Gastrocnemius medialis (tissue), 4 donors: ENCODE measurements around the gene RRP9. TPM values are rescaled to one million over a fixed set of nuclear protein-coding genes. Genes with fewer than 3 reads are reported as not detected.
A peak's percentile ranks its signal among the peaks of the same experiment; 100 is the strongest.

Experiments
- ATAC-seq, 2 donors: fragments of 150-250 bp; one replicate each; pipeline ENCODE4 v1.9.1; 2016
- DNase-seq, 2 donors: peaks; one replicate each; pipeline ENCODE4 v3.0.0-alpha.2; 2019
- H3K27ac ChIP-seq, 4 donors: fragments of 200-600 bp; sonication (generic); 1 replicate in 1 of 4; 2 replicates in 3 of 4; pipeline ENCODE4 v1.5.1; 2016 to 2018; ENCODE audit warnings: mild to moderate bottlenecking in 2 of 4, moderate library complexity in 1 of 4
- H3K27me3 ChIP-seq, 3 donors: fragments of 200-600 bp; sonication (generic) in 2 of 3; 1 replicate in 1 of 3; 2 replicates in 2 of 3; pipeline versions ENCODE4 v1.5.1 to v1.6.0; 2016 to 2019; ENCODE audit warnings: mild to moderate bottlenecking in 1 of 3, moderate library complexity in 1 of 3
- H3K36me3 ChIP-seq, 2 donors: fragments of 200-600 bp; sonication (generic) in 1 of 2; one replicate each; pipeline ENCODE4 v1.5.1; 2017 to 2018
- H3K4me1 ChIP-seq, 2 donors: fragments of 200-600 bp; sonication (generic) in 1 of 2; one replicate each; pipeline ENCODE4 v1.5.1; 2016 to 2017; ENCODE audit warnings: mild to moderate bottlenecking in 2 of 2
- H3K4me3 ChIP-seq, 4 donors: fragments of 200-600 bp; sonication (generic) in 3 of 4; 1 replicate in 1 of 4; 2 replicates in 3 of 4; pipeline ENCODE4 v1.5.1; 2016 to 2019; ENCODE audit warnings: mild to moderate bottlenecking in 2 of 4
- H3K9me3 ChIP-seq, 3 donors: fragments of 200-600 bp; sonication (generic) in 2 of 3; 1 replicate in 1 of 3; 2 replicates in 2 of 3; pipeline ENCODE4 v1.5.1; 2016 to 2019
- POLR2A ChIP-seq, 2 donors: fragments of 450-650 bp; IDR thresholded peaks; one replicate each; pipeline ENCODE4 v1.6.1; 2017; ENCODE audit warnings: antibody characterized with exemption in 2 of 2, mild to moderate bottlenecking in 2 of 2, moderate library complexity in 2 of 2
- in situ Hi-C, 4 donors: fragments of 200-750 bp; cut with MboI; loops; one replicate each; pipeline versions ENCODE4 v1.15.0 to v1.8.0; 2017; ENCODE audit warnings: low sequenced_read_pairs in 4 of 4
- intact Hi-C: fragments of 100-400 bp; cut with DNase I; formaldehyde crosslinking; loops from one replicate; pipeline ENCODE4 v1.15.1; 2023; ENCODE audit warnings: low total_unique reads
- total RNA-seq, 4 donors: library from RNA; depleted of rRNA; stranded (reverse); fragments of >200 nt; gene quantifications; one replicate each; pipeline versions ENCODE4 v1.1.0 to v1.2.3, GENCODE V29; 2016
- TF ChIP-seq, protein P1 (sequence below), 5 experiments: fragments of 450-650 bp in 3 of 5; fragments of 200-600 bp in 2 of 5; sonication (generic) in 2 of 5; IDR thresholded peaks in 4 of 5; conservative IDR thresholded peaks in 1 of 5; 1 replicate in 4 of 5; 2 replicates in 1 of 5; pipeline ENCODE4 v1.5.1; 2016 to 2019; ENCODE audit warnings: antibody characterized with exemption in 5 of 5, mild to moderate bottlenecking in 3 of 5, moderate library complexity in 3 of 5

The RRP9 gene
- total RNA-seq, 4 donors from 2014 or later, result 19.2 to 25.9 (median 24.9) TPM

DNA sequence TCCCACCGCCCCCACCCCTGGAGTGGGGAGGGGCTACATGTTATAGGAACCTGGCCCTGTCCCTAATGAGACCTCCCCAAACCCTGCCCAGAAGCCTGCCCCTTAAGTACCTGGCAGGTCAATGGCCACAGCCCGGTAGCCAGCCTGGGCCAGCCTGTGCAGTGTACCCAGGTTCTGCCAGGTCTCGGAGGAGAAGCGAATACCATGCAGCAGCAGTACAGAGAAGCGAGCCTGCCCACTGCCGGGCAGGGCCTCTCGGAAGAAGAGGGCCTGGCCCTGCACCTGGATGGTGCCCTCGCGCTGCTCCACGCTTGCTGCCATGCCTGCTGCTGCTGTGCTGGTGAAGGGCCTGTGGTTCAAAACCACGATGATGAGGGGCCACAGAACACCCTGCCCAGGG, 29.6 kb upstream of the RRP9 start:
- DNase-seq (no peak), ATAC-seq (no peak)
- intact Hi-C loops (loop anchor here (5.0 kb wide), 1 partner anchor 1389 kb away; no protein-coding TSS in a partner anchor), in situ Hi-C loops (no loop called here)
- H3K4me1 ChIP-seq, result peaks cover 33 to 42% of the 10 kb centered on the region in 2 donors
- H3K4me3 ChIP-seq, result no peak overlapping the region
- H3K27ac ChIP-seq, result peak overlapping the region; percentile 44 to 100 (median 56)
- no peaks in the 10 kb centered on the region for H3K36me3 ChIP-seq
- H3K27me3 ChIP-seq, result no peaks in the 10 kb centered on the region
- H3K9me3 ChIP-seq, result no peaks in the 10 kb centered on the region
- no peak for TF ChIP-seq POLR2A (IDR thresholded peaks at IDR 0.05)
- TF ChIP-seq, protein P1, sequence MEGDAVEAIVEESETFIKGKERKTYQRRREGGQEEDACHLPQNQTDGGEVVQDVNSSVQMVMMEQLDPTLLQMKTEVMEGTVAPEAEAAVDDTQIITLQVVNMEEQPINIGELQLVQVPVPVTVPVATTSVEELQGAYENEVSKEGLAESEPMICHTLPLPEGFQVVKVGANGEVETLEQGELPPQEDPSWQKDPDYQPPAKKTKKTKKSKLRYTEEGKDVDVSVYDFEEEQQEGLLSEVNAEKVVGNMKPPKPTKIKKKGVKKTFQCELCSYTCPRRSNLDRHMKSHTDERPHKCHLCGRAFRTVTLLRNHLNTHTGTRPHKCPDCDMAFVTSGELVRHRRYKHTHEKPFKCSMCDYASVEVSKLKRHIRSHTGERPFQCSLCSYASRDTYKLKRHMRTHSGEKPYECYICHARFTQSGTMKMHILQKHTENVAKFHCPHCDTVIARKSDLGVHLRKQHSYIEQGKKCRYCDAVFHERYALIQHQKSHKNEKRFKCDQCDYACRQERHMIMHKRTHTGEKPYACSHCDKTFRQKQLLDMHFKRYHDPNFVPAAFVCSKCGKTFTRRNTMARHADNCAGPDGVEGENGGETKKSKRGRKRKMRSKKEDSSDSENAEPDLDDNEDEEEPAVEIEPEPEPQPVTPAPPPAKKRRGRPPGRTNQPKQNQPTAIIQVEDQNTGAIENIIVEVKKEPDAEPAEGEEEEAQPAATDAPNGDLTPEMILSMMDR (IDR thresholded peaks at IDR 0.05 in 4 of 5, conservative IDR thresholded peaks at IDR 0.05 in 1 of 5), result no peak

DNA sequence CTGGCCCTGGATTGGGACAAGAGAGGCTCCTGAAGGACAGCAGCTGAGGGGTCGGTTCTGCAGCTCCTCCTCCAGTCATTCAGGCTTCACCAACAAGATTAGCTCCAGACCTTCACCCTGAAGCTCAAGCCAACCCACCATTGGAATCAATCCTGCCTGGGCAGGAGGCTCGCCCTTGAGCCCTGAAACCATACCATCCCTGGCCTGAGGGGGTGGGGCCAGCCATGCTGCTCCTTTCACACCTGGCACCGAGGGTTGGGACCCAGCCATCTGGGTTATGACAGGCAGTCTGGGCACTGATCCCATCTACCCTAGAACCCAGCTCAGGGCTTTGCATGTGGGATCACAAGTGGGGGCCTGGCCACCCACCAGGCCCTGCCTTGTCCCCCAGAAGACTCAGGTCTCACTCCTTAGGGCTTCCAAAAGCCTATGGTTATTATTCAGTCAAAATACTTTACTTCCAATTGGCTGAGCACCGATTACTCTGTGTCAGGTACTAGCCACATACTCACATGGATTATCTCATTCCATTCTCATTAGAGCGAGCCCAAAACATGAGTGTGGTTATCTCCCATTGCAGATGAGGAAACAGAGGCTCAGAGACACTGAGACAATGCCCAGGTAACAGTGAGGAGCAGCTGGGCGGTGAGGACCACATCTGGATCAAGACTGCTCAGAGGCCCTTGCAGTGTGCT, 29.0 kb upstream of the RRP9 start:
- no peaks in the 10 kb centered on the region for H3K9me3 ChIP-seq
- peak overlapping the region; percentile 44 to 100 (median 56) for H3K27ac ChIP-seq
- intact Hi-C loops, result loop anchor here (5.0 kb wide), 1 partner anchor 1388 kb away; no protein-coding TSS in a partner anchor
- H3K36me3 ChIP-seq, result no peaks in the 10 kb centered on the region
- no peak overlapping the region for H3K4me3 ChIP-seq
- peak in 1 of 2 donors; percentile 58 for DNase-seq
- no peaks in the 10 kb centered on the region for H3K27me3 ChIP-seq
- no peak for ATAC-seq
- in situ Hi-C loops, result no loop called here
- TF ChIP-seq, protein P1 (IDR thresholded peaks at IDR 0.05 in 4 of 5, conservative IDR thresholded peaks at IDR 0.05 in 1 of 5), result no peak
- TF ChIP-seq POLR2A (IDR thresholded peaks at IDR 0.05), result no peak
- peaks cover 39 to 42% of the 10 kb centered on the region in 2 donors for H3K4me1 ChIP-seq

DNA sequence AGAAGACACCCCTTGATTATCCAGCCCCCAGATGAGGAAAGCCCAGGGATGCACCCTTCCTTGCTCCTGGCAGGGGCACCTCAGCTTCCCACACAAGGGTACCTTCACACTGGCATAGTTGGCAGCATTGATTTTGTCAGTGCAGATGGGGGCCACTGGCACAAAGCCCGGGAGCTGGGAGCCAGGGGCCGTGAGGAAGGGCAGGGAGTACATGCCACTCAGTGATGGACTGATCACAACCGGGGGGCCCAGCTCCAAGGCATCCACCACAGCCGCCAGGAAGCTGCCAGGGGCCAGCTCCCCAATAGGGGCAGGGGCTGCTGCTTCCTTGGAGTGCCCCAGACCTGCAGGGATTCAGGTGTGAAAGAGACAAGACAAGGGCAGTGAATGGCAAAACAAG, 28.1 kb upstream of the RRP9 start:
- no peak overlapping the region for H3K4me3 ChIP-seq
- H3K9me3 ChIP-seq, result no peaks in the 10 kb centered on the region
- no peak for TF ChIP-seq POLR2A (IDR thresholded peaks at IDR 0.05)
- TF ChIP-seq, protein P1 (IDR thresholded peaks at IDR 0.05 in 4 of 5, conservative IDR thresholded peaks at IDR 0.05 in 1 of 5), result no peak
- DNase-seq, result no peak
- no peaks in the 10 kb centered on the region for H3K36me3 ChIP-seq
- in situ Hi-C loops, result no loop called here
- peak overlapping the region; percentile 44 to 100 (median 56) for H3K27ac ChIP-seq
- intact Hi-C loops, result loop anchor here (5.0 kb wide), 2 partner anchors 1192 to 1388 kb away; partner anchors contain the start of gene PRKCD
- no peak for ATAC-seq
- no peaks in the 10 kb centered on the region for H3K27me3 ChIP-seq
- H3K4me1 ChIP-seq, result peaks cover 45 to 48% of the 10 kb centered on the region in 2 donors

DNA sequence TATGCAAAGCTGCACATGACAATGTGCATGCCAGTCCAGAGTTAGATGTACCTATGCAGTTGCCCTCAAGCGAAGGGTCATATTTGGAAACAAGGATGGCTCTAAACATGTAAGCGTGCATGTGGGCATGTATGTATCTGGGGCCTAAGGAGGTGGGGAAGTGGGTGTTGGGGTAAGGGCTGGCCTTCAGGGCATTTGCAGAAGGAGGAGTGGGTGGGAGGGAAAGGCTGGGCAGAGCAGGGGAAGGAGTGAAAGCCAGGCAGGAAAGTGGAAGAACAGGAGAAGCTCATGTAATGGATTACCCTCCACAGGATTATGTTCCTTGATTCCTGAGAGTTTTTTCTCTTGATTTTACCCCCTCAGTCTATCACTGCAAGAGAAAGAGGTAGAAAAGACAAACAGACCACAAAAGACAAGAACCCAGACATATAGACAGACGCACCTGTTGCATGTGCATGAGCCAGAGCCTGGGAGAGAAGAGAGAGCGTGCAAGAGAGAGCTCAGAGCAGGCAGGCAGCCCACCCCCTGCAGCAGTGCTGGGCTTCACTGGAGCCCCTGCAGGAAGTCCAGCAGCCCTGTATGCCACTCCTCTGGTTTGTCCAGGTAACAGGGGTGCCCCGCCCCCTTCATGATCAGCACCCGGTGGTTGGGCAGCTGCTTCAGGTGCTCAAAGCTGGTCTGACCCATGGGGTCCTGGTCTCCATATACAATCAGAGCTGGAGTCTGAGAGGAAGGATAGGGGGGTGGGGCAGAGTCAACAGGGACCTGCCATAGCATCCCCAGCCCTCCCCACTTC, 27.4 kb upstream of the RRP9 start:
- H3K4me3 ChIP-seq, result no peak overlapping the region
- in situ Hi-C loops (no loop called here), intact Hi-C loops (loop anchor here (5.0 kb wide), 1 partner anchor 1193 kb away; the partner anchor contains the start of gene PRKCD)

More for the DNA sequence above, 27.4 kb upstream of the RRP9 start:
- Histone ChIP-seq H3K4me1 (peaks cover 47 to 48% of the 10 kb centered on the region in 2 donors), H3K27me3 (no peaks in the 10 kb centered on the region), H3K27ac (peak overlapping the region; percentile 90 to 100 (median 94)), H3K9me3 (no peaks in the 10 kb centered on the region), H3K36me3 (no peaks in the 10 kb centered on the region)
- ATAC-seq (no peak), DNase-seq (no peak)
- no peak for TF ChIP-seq POLR2A (IDR thresholded peaks at IDR 0.05)
